Inflammatory macrophage treated with lipopolysaccharide for 1 hour (primary cell): Measurements from ENCODE around the gene KIF7.
A peak's percentile ranks its signal among the peaks of the same experiment; 100 is the strongest.
"Not testable (repeated sequence)": the region's sequence is repeated elsewhere in the genome, so short reads cannot be mapped to it uniquely, and the experiment has no call there.

Experiments
- DNase-seq, 2 donors: peaks; one replicate each; pipeline ENCODE4 v3.0.0-alpha.2; 2020 to 2022

KIF7 gene

DNA sequence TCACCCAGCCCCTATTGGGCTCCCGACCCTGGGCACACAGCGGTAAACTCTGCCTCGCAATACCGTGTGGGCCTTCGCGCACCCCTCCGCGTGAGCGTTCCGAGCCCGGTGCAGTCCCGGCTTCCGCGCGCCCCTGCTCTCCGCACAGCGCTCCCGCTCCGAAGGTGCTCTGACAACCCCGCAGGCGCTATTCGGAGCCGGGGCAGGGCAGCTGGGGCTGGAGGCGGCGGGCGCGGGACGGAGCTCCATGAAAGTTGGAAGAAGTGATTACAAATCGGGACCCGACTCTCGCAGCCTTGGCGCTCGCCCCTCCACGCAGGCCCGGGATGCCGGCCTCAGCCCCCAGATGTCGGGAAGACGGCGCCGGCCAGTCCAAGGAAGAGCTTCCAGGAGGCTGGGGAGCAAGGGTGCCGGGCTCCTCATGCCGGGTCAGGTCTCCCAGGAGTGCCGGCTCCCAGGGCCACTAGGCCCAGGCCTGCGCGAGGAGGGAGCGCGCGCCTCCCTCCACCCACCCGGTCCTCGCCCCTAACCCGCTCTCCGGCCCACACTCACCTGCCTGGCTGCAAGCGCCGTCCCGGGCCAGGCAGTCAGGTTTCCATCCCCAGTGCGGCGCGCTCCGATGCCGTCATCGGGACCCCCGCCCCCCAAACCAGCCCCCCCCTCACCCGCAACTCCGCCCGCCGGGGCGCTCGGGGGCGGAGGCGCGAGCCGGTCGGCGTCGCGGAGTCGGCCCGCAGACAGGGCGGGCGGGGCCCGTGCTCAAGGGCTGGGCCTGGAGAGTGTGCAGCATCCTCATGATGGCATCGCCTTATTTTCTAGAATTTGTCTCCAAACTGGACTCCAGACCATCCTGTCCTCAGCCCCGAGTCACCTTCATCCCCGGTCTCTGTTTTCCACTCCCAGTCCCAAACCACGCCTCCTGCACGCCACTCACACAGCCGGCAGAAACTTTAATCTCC lies at the start of gene KIF7:
TSS of gene KIF7 (minus strand) at position 621 of the 959 bp plus-strand sequence. CDS start 2,537 bp downstream, outside the sequence.
- no peak for DNase-seq

DNA sequence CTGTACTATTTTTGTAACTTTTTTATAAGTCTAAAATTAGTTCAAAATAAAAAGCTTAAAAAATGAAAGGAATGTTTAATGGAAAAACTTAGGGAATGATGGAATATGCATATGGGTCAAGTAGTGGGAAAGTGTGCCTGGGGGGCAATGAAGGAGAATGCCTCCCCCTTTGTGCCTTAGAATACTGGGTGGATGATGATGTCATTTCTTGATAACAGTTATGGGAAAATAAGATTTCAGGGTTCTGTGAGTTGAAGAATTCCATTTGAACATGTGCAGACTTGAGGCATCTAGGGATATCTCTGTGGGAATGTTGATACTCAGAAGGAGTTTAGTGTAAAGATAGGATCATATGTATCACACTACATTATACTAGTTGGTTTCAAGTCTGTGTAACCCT lies 49.1 kb upstream of the KIF7 start:
- DNase-seq = no peak

- DNase-seq = no peak
Observed at GRCh38 chr15:89695198-89695597, 39.9 kb upstream of the KIF7 start.

DNA sequence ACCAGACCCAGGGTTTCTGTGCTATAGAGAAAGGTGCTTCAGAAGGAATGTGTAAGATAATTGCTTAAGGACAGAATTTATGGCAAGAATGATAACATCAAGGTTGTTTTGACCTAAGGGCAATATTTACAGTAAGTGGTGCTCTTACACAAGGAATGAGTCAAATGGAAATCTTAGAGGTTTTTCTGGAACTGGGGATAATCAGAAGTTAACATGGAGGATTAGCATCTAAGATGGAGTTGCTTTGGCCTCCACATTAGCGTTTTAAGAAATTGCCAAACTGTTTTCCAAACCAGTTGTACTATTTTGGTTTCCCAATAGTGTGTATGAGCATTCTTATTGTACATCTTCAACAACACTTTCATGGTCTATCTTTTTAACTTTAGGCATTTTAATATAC lies 38.4 kb upstream of the KIF7 start:
- DNase-seq = no peak

DNA sequence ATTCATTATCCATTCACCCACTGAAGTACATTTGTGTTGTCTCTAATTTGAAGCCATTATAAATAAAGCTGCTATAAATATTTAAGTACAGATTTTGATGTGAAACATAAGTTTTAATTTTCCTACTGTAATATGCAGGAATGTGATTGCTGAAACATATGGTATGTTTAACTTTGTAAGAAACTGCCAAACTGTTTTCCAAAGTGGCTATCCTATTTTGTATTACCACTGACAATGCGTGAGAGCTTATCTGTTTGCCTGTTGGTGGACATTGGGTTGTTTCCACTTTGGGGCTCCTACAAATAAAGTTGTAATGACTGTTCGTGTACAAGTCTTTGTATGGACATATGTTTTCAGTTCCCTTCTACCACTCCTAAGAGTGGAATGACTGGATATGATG lies 37.8 kb upstream of the KIF7 start:
- DNase-seq = no peak

DNA sequence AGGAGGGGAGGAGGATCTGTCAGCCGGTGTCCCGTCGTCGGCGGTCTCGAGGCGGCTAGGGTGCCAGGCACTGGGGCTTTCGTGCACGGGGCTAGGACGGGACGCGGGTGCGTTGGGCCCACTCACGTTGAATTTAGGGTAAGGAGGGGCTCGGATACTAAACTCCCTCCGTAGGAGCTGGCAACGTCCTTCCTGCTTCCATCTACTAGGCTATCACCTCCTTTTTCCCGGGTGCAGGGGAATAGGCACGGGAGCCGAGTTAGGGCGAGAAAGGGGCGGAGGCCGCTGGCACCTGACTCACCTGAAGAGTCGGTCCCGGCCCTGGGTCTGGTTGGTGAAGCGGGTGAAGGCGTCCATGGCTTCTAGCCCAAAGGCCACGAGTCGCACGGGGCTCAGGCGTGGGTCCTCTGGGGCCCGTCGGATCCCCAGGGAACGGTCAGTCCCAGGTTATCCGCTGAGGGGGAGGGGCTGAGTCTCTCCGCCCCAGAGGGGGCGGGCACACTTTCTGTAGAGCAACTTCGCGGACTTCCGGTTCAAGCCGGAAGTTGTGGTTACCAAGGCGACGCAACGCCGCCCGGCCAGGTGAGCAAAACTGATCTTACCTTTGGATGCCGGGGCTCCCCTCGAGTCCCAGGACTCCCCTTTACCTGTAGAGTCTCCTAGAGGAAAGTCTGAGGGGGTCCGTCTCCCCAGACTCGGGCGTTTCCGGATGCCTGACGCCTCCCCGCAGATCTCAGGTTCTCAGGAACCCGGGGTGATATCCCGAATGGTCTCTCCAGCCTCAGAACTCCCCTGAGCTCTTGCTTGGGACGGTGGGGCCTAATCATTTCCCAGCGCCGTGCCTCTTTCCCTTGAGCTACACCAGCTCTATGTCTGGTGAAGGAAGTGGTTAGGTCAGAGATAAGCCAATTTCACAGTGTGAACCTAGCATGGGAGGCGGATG lies 35.3 kb upstream of the KIF7 start, which contains the start of the genes PEX11A and WDR93:
TSS of gene PEX11A (minus strand) at position 479 of the 943 bp plus-strand sequence. CDS start at position 357, 122 bp downstream.
TSS of gene WDR93 (plus strand) at position 536 of the 943 bp plus-strand sequence. CDS start 10,936 bp downstream, outside the sequence.
- peak; percentile 47 to 75 for DNase-seq

DNA sequence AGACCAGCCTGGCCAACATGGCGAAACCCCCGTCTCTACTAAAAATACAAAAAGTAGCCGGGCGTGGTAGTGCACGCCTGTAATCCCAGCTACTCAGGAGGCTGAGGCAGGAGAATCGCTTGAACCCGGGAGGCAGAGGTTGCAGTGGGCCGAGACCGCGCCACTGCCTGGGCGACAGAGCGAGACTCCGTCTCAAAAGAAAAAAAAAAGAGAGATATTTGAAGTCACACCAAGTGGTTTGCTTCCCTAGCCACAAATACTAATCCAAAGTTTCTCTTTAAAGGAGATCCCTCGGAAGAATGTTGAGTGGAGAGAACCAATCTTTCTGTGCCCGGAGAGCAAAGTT lies 34.6 kb upstream of the KIF7 start:
- not testable (repeated sequence) for DNase-seq

DNA sequence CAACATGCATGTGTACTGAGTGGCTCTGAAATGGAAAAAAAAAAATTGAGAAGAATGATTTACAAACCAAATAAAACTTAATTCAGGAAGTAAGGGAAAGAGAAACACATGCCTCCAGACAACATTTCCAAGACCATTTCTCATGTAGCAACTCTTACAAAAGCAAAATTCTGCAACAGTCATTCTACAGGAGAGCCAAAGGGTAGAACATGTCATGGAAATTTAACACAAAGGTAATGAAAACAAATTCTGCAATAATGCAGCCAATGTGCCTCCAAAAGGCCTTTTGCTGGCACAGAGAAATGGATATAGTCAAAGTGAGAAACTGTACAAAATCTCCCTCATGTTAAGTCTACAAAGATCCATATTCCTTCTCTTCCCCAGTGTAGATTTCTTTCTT lies 31.3 kb upstream of the KIF7 start:
- DNase-seq = no peak

DNA sequence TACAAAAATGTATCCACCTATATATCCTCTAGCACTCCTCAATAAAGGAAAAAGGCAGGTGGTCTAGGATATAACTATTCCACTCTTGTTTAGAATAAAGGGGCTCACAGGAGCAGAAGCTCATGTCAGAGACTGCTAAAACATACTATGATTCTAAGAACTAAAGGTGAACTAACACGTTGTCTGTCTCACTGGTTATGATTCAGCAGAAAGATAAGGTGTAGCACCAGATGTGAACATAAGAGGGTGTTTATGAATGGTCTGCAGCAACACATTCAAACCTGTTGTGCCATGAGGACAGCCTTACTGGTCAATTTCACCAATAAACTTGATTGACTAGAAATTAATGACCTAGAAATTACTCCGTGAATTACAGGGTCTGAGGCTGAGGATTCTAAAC lies 30.7 kb upstream of the KIF7 start:
- DNase-seq = no peak

DNA sequence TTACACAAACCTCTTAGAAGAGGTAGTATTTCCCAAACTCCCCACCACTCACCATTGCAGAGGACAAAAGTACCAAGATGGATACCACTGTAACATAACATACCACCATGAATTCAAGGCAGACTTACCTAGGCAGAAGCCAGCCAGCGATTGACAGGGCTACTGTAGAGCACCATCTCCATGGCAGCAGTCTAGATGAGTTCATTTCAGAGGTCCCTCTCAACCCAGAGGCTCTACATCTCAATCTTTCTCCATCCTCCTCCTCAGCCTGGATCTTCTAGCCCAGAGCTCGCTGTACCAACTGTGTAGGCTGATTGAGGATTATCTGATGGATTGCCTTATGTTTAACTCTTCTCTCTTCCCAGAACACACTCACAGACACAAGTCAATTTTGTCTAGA lies 25.9 kb upstream of the KIF7 start:
- no peak for DNase-seq

- DNase-seq = no peak
Observed at GRCh38 chr15:89680282-89680873, 25.1 kb upstream of the KIF7 start.

GRCh38 chr15:89679212-89679611 lies 23.9 kb upstream of the KIF7 start, which contains the start of gene PLIN1:
Gene PLIN1, minus strand, starts transcription at chr15:89679367. Its CDS starts 1,878 bp downstream, at chr15:89677489.
- DNase-seq = no peak

GRCh38 chr15:89677381-89677780 lies 22.1 kb upstream of the KIF7 start:
- DNase-seq = no peak

- DNase-seq = no peak
Observed at GRCh38 chr15:89675606-89676005, 20.3 kb upstream of the KIF7 start.

- DNase-seq = no peak
Observed at GRCh38 chr15:89674526-89674925, 19.3 kb upstream of the KIF7 start.

GRCh38 chr15:89673165-89673512 lies 17.9 kb upstream of the KIF7 start:
- DNase-seq = peak in 1 of 2 donors; percentile 12

DNA sequence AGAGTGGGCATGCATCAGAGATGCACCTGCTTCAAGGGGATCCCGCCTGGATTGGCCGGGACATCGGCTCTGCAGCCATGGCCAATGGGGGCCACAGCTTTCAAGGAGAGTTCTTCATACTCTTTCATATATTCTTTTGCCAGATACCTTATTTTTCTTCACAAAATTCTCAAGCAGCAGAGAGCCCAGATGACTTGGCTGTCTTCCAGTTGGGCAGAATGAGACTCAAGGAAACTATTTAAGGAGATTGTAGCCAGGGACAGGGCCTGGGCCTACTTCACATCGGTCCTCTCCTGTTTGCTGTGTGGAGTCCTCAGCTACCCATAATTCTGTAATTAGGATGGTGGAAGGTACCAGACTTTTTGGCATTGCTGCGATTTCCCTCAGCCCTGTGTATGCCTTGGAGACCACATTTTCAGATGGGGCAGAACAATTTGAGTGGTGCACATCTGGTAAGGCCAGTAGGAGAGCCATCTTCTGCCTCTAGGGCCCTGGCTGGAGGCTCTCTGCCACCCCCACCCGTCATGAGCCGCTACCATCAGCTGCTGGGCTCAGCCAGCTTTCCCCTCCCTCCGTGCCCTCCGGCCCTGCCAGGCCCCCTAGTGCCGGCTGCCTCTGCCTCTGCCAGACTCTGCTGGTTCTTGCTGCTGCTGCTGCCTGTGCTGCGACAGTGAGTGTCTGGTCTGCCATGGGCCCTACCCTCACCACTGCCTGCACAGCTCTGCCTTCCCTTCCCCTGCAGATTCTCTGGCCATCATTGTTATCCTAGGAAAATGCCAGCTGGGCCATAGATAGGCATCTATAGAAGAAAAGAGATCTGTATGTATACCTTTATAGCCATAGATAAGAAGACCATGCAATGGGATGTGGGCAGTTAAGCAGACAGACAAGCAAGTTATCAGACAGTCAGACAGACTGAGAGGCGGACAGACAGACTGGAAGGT lies 17.2 kb upstream of the KIF7 start:
- DNase-seq = no peak

DNA sequence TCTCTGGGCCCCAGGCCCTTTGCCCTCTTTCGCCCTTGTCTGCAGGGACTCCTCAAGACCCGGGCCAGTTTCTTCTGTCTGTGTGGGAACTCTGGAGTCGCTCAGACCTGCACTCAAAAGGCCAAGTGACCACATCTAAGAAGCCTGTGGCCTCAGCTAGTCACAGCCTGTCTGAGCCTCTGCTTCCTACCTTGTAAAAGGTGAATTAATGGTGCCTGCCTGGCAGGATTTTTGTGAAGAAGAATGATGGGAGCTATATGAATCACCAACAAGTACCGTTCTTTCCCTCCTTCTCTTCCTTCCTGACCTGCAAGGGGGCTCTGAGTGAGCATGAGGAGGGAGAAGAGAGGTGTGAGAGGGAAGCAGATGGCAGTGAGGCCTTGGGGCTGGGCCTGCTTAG lies 16.4 kb upstream of the KIF7 start:
- no peak for DNase-seq

- no peak for DNase-seq
Observed at GRCh38 chr15:89670971-89671560, 15.8 kb upstream of the KIF7 start.

DNA sequence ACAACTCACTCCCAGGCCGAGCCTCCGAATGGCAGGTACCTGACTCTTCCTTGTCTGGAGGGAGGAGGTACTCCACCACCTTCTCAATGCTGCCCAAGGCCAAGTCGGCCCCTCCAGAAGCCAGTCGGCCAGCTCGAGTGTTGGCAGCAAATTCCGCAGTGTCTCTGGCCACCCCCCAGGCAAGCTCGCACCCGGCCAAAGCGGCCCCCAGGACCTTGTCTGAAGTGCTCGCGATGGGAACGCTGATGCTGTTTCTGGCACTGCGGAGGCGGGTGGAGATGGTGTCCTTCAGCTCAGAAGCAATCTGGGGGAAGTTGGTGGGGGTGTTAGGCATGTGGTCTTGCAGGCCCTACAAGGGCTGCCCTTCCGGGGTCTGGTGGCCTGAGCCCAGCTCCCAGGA lies 14.7 kb upstream of the KIF7 start:
- no peak for DNase-seq

- no peak for DNase-seq
Observed at GRCh38 chr15:89669309-89669865, 14.1 kb upstream of the KIF7 start.
